CD4-positive, alpha-beta T cell treated with Interleukin-2 at 100 ng/mL for 4 hours (primary cell): ENCODE data around the gene TSBP1.
"Not testable (repeated sequence)": the region's sequence is repeated elsewhere in the genome, so short reads cannot be mapped to it uniquely, and the experiment has no call there.

ENCODE experiments used
- DNase-seq: peaks from one replicate; pipeline ENCODE4 v3.0.0-alpha.2; 2020; ENCODE audit warnings: low spot score

The TSBP1 gene

DNA sequence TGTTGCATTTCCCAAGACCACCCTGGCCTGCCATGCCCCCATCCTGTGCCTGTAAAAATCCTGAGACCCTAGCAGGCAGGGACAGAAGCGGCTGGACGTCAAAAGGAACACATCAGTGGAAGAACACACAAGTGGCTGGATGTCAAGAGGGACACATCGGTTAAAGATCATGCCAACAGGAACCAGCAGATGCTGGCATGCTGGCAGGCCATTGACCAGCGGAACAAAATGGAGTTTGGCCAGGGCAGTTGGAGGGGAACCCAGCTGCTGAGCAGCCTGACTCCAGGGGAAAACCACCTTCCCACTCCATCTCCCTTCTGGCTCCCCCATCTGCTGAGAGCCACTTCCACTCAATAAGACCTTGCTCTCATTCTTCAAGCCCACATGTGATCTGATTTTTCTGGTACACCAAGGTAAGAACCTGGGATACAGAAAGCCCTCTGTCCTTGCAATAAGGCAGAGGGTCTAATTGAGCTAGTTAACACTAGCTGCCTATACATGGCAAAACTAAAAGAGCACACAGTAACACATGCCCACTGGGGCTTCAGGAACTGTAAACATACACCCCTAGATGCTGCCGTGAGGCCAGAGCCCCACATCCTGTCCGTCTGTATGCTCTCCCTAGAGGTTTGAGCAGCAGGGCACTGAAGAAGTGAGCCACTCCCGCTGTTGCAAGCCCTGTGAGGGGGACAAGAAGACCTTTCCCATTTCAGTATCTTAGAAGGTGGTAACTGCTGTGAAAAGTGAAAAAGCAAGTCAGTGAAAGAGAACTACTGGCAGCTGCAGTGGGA lies 4.2 kb upstream of the TSBP1 start:
- no peak for DNase-seq

GRCh38 chr6:32371229-32371628 lies 474 bp downstream of the TSBP1 start:
- DNase-seq: no peak

DNA sequence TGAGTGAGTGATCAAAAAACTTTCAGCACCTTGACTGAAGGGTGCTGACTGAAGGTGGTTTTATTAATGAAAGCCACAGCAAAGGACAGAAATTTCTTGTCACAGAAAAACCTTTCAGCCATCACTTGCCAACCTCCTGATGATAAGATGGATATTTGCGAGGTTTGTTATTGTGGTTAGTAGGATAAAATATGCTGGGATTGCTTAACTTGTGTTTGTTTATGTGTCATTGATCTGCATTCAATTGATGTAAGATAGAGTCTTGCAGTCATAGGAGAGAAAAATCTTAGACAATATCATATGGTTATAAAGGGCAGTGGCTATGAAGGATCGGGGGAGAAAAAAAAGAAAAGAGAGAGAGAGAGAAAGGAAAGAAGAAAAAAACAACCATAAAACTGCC lies 1.2 kb downstream of the TSBP1 start:
- DNase-seq: no peak

DNA sequence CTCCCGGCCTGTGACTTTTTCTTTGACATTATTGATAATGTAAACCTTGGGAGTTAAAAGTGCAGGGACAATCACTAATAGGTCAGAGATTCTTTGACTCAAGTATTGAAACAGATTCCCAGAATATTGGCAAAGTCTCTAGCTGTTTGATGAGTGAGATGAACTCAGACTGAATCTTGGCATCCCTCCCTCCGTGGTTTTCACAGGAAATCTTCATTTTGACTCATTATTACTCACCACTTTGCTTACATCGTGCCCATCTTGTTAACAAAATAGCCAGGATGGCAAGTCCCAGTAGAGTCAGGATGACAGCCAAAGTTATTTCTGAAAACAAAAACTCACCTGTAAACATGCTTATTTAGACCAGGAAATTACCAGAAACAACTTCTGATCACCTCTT lies 2.0 kb downstream of the TSBP1 start:
- no peak for DNase-seq

DNA sequence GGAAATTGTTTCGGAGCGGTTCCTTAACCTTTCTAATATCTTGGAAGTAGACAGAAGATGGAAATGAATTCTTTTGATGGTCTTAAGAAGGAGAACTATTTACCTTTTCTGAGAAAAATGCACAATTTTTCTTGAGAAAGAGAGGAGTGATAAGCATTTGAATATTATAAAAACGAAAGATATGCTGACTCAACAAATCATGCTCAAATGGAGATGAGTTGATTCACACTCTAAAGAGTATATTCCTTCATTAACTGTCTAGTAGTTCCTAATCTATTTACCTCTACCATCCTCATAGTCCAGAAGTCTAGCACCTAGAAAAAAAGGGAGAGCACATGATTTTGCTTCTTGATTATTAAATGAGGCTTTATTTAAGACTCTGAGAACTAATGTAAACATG lies 4.1 kb downstream of the TSBP1 start:
- no peak for DNase-seq

- not testable (repeated sequence) for DNase-seq
These were observed 12.5 kb downstream of the TSBP1 start for GRCh38 chr6:32359225-32359624.

GRCh38 chr6:32358548-32358947 lies 13.2 kb downstream of the TSBP1 start:
- not testable (repeated sequence) for DNase-seq

GRCh38 chr6:32355018-32355417 lies 16.7 kb downstream of the TSBP1 start:
- no peak for DNase-seq

DNA sequence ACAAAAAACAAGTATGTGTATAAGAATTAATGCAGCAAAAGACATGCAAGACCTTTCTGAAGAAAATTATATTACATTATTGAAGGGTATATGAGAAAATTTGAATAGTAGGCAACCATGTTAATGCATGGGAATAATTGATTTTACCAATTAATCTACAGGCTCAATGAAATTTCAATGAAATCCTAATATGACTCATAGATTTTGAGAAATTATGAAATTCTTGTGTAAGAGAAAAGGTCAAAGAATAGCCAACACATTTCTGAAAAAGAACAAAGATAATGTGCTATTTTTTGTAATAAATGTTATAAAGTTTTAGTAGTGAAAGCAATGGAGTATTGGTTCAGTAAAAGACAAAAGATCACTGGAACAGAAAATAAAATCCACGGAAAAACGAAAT lies 18.4 kb downstream of the TSBP1 start:
- no peak for DNase-seq

- no peak for DNase-seq
These were observed 31.5 kb downstream of the TSBP1 start for GRCh38 chr6:32340242-32340641.

DNA sequence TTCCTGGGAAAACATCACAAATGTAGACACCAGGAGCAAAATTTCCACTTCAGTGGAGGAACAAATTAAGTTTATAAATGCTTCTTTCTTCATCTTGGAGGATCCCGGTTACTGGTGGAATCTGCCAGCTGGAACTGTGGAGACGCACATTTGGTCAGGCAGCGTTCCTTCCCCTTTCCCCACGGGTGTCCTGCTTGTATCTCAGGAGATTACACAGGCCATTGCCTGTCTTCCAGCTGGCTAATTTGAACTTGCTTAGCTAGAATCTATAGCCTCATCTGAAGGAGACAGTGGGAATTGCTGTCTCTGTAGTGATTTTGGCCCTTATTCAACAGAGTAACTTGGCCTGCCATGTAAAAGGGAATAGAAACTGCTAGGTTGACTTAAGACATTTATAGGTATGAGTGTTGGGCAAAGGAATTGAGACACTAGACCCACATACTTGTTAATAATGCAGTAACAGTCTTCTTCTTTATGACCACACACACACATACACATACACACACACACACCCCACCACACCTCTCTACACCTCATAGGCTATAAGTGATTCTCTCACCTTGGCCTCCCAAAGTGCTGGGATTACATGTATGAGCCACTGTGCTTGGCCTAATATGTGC lies 34.4 kb downstream of the TSBP1 start:
- DNase-seq: no peak

- no peak for DNase-seq
These were observed 39.3 kb downstream of the TSBP1 start for GRCh38 chr6:32332433-32332832.

GRCh38 chr6:32329141-32329540 lies 42.6 kb downstream of the TSBP1 start:
- no peak for DNase-seq

DNA sequence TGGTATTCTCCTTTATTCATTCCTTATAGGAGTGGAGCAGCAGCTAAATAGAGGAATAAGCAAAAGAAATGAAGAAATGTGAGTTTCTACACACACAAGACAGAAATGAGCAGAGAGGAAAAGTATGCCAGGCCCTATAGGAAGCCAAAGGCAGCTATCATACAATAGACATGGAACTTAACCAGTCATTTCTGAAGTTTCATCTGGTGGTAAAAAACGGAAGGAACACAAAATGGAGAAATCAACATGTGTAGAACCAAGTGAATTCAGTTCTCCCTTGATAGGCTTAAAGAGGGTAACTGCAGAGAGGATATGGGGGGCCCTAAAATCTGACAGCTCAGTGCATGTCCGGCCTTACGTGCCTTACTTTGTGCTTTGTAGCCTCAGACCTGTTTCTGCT lies 44.6 kb downstream of the TSBP1 start:
- no peak for DNase-seq

- DNase-seq: no peak
These were observed 53.2 kb downstream of the TSBP1 start for GRCh38 chr6:32318501-32318900.

DNA sequence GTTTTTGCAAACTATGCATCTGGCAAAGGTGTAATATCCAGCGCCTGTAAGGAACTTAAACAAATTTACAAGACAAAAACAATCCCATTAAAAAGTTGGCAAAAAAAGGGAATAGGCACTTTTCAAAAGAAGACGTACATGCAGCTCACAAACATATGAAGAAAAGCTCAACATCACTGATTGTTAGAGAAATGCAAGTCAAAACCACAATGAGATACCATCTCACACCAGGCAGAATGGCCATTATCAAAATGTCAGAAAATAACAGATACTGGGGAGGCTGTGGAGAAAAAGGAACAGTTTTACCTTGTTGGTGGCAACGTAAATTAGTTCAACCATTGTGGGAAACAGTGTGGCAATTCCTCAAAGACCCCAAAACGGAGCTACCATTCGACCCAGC lies 54.2 kb downstream of the TSBP1 start:
- no peak for DNase-seq

- DNase-seq: no peak
These were observed 57.7 kb downstream of the TSBP1 start for GRCh38 chr6:32313964-32314363.

DNA sequence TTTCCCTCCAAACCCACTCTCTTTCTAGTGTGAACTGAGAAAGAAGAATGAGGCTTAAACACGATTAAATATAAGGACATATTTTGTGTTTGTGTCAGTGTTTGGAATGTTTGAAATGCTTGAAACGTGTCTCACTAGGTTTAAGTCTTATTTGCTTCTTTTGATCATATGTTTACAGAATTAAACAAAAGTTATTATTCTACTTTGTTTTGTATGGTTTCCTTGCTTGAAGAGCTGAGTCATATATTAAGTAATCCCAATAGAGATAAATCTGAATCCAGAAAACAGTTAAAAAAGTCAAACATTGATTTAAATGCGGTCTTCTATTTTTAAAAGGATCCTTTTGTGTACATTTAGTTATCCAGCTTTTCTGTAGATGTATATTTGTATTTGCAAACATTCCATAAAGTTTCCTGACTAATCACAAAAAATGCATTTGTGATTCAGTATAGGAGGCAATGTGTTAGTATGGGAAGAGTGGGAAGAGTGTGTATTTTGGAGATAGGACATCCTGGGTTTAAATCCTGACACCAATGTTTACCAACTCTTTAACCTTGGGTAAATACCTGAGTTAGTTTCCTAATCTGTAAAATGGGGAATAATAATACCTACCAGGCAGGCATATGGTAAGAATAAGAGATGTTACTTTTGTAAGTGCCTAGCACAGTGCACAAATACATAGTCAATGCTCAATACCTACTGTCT lies 72.9 kb downstream of the TSBP1 start:
- DNase-seq: no peak

- DNase-seq: not testable (repeated sequence)
These were observed 76.7 kb downstream of the TSBP1 start for GRCh38 chr6:32294980-32295379.

DNA sequence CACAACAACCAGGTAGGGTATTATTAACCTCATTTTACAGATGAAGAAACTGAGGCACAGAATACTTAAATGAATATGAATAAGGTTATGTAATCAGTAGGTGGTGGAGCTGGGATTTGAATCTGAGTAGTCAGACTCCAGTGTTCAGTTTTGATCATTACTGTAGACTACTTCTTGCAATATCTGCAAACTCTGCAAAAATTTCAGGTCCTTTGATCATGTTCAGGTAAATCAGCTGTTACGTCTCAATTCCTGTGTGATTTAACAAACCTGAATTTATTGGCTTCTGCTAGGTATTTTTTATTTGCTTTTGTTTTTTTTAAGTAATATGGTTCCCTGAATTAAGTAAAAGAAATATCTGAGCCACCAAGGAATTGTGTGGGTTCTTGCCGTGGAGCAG lies 77.1 kb downstream of the TSBP1 start:
- no peak for DNase-seq

- DNase-seq: no peak
These were observed 78.0 kb downstream of the TSBP1 start for GRCh38 chr6:32293695-32294094.

DNA sequence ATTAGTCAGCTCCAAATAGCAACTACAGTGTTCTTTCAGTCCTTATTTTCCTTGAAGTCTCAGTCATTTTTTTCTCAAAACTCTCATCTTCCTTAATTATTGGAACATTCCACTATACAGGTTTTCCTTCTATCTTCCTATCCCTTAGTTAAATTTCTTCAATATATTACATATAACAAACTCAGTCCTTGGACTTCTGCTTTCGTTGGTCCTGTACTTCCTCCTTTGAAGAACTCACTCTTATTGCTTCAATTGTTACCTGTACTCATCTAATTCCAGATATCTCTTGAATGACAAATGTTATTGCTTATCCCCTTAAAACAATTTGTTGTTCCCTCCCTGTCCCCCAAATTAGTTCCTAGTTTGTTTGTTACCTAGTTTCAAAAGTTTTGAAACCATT lies 80.2 kb downstream of the TSBP1 start:
- no peak for DNase-seq

DNA sequence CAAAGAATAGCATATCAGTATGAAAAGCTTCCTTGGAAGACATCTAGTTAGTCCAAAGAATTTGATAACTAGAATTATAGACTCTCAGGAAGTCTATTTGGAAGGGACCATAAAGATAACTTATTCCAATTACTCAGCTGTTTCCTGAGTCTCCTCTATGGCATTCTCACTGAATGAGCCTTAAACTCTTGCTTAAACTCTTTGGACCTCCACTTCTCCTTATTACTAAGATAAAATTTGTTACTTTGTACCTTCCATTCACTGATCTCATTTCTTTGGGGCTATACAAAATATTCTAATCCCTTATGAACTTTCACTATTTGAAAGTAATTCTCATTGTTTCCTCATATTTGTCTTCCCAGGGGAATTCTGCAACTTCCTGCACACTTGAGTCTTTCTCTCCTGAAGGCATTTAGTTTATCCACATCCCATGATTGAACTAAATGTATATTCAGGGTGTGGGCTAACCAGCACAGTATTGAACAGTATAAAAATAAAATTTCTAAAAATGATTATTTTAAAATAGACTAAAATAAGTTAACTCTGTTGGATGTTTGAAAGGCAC lies 80.7 kb downstream of the TSBP1 start:
- DNase-seq: no peak
